Measurements from ENCODE around the gene CREBZF.
"Not testable (repeated sequence)": the region's sequence is repeated elsewhere in the genome, so short reads cannot be mapped to it uniquely, and the experiment has no call there.

CREBZF gene

GRCh38 chr11:85664615-85665481 lies at the start of gene CREBZF:
Gene CREBZF (minus strand): TSS chr11:85665129. CDS start chr11:85664875, 254 bp downstream.
- DNase-seq = peak; percentile 91

GRCh38 chr11:85712953-85713352 lies 48.0 kb upstream of the CREBZF start:
- DNase-seq = no peak

GRCh38 chr11:85710917-85711316 lies 46.0 kb upstream of the CREBZF start:
- DNase-seq = no peak

- no peak for DNase-seq
These were observed 45.2 kb upstream of the CREBZF start for GRCh38 chr11:85709941-85710702.

- no peak for DNase-seq
These were observed 40.9 kb upstream of the CREBZF start for GRCh38 chr11:85705800-85706199.

- DNase-seq = no peak
These were observed 40.0 kb upstream of the CREBZF start for GRCh38 chr11:85704967-85705366.

- no peak for DNase-seq
These were observed 35.2 kb upstream of the CREBZF start for GRCh38 chr11:85699957-85700741.

GRCh38 chr11:85698195-85698594 lies 33.3 kb upstream of the CREBZF start:
- no peak for DNase-seq

GRCh38 chr11:85697747-85698146 lies 32.8 kb upstream of the CREBZF start:
- no peak for DNase-seq

- no peak for DNase-seq
These were observed 30.6 kb upstream of the CREBZF start for GRCh38 chr11:85695546-85695945.

- no peak for DNase-seq
These were observed 29.6 kb upstream of the CREBZF start for GRCh38 chr11:85694385-85694980.

GRCh38 chr11:85685820-85686459 lies 21.0 kb upstream of the CREBZF start, which contains the start of gene CCDC89:
Gene CCDC89 (minus strand): TSS chr11:85686195. CDS start chr11:85686130, 65 bp downstream.
- no peak for DNase-seq

- DNase-seq = no peak
These were observed 20.3 kb upstream of the CREBZF start for GRCh38 chr11:85685125-85685819.

- DNase-seq = no peak
These were observed 17.7 kb upstream of the CREBZF start for GRCh38 chr11:85682330-85683305.

GRCh38 chr11:85680897-85681296 lies 16.0 kb upstream of the CREBZF start:
- DNase-seq = no peak

- no peak for DNase-seq
These were observed 14.6 kb upstream of the CREBZF start for GRCh38 chr11:85679576-85679975.

GRCh38 chr11:85673393-85673792 lies 8.5 kb upstream of the CREBZF start:
- peak; percentile 7 for DNase-seq

GRCh38 chr11:85672105-85672902 lies 7.4 kb upstream of the CREBZF start:
- no peak for DNase-seq

- DNase-seq = not testable (repeated sequence)
These were observed 6.2 kb upstream of the CREBZF start for GRCh38 chr11:85670949-85671663.
